Frontal cortex (tissue), 1 donor: ENCODE results near the gene LNPK. TPM values are rescaled to one million over a fixed set of nuclear protein-coding genes. Genes with fewer than 3 reads are reported as not detected.

Experiments used
- total RNA-seq: library from RNA; depleted of rRNA; stranded (reverse); fragments of >200 nt; gene quantifications from one replicate; pipeline ENCODE4 v1.2.3, GENCODE V29; 2014

The LNPK gene
- total RNA-seq, 1 donor from 2014 or later, result 62.8 TPM

Other genes starting within 250 kb of the LNPK start
- gene EVX2, start 81.7 kb upstream of the LNPK start, total RNA-seq, result not detected
- not detected for gene HOXD13, start 90.5 kb upstream of the LNPK start, total RNA-seq
- gene HOXD12, start 97.5 kb upstream of the LNPK start, total RNA-seq, result not detected
- gene HOXD11, start 105.0 kb upstream of the LNPK start, total RNA-seq, result not detected
- not detected for gene HOXD10, start 114.5 kb upstream of the LNPK start, total RNA-seq
- gene HOXD9, start 120.5 kb upstream of the LNPK start, total RNA-seq, result not detected
- not detected for gene HOXD8, start 127.4 kb upstream of the LNPK start, total RNA-seq
- gene HOXD4, start 149.3 kb upstream of the LNPK start, total RNA-seq, result not detected
- gene HOXD3, start 155.0 kb upstream of the LNPK start, total RNA-seq, result not detected
- gene HOXD1, start 186.4 kb upstream of the LNPK start, total RNA-seq, result not detected